GM21528 (cell line): ENCODE measurements around the gene TRIO.
"Not testable (repeated sequence)": the region's sequence is repeated elsewhere in the genome, so short reads cannot be mapped to it uniquely, and the experiment has no call there.

Experiments
- ATAC-seq: cut with Tn5 transposase; IDR thresholded peaks from one replicate; pipeline ENCODE4 v1.9.1; 2021; ENCODE audit warnings: mild to moderate bottlenecking, moderate library complexity; ENCODE audit not compliant: unreplicated experiment, low FRiP score

The TRIO gene

DNA sequence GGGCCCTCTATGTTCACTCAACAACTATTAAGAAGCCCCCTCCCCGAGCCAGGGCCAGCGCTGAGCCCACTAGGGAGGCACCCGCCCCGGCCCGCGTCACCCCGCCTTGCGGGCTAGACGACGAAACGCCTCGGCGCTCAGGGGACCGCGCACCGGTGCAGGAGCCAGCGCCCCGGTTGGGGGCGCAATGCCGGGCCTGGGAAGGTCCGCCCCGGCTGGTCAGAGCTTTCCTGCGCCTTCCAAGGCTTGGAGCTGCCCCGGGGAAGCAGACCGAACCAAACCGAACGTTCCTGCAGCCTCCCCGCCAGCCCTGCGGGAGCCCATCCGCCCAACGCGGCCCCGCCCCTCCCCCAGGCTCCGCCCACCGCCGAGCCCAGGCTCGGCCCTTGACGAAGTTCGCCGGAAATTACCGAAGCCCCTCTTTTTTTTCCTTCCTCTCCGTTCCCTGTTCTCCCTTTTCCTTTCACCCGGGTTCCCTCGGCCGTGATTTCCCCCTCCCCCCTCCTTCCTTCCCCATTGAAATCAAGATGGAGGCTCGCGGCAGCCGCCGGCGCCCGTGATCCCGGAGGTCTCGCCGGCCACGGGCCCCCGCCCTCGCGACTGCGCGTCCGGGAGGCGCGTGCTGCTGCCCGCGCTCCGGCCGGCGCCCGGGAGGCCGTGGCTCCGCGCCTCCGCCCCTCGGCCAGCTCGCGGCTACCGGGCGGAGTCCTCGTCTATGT lies at the start of gene TRIO:
TSS of gene TRIO (plus strand) at position 516 of the 719 bp plus-strand sequence. CDS start 384 bp downstream, outside the sequence.
- ATAC-seq: peak; percentile 49

DNA sequence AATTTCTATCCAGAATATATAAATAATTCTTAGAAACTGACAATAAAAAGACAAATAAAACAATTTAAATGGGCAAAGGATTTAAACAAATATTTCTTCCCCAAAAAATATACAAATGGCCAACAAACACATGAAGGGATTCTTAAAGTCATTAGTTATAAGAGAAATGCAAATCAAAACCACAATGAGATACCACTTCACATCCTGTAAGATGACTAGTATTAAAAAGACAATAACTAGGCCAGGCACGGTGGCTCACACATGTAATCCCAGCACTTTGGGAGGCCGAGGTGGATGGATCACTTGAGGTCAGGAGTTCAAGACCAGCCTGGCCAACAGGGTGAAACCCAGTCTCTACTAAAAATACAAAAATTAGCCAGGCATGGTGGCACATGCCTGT lies 45.8 kb upstream of the TRIO start:
- not testable (repeated sequence) for ATAC-seq

DNA sequence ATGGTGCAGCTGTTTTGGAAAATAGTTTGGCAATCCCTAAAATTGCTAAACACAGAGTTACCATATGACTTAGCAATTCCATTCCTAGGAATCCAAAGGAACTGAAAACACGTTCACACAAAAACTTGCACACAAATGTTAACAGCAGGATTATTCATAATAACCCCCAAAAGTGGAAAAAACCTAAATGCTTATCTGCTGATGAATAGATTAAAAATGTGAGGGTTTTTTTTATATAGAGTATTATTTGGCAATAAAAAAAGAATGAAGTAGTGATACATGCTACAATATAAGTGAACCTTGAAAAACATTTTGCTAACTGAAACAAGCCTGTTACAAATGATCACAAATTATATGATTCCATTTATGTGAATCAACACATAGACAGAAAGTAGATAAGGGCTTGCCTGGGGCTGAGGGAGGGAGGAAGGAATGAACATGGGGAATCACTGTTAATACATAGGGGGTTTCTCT lies 45.1 kb upstream of the TRIO start:
- ATAC-seq: no peak

DNA sequence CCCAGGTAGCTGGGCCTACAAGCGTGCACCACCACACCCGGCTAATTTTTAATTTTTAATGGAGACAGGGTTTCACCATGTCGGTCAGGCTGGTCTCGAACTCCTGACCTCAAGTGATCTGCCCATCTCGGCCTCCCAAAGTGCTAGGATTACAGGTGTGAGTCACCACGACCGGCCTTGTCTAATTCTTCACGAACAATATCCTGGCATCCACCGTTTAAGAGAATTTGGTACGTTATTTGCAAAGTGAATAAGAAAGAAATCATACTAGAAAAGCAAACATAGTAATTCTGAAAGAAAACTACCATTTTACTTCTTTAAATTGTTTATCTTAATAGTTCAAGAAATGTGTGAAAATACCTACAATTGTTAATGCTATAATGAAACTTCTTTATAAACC lies 42.9 kb upstream of the TRIO start:
- ATAC-seq: no peak

DNA sequence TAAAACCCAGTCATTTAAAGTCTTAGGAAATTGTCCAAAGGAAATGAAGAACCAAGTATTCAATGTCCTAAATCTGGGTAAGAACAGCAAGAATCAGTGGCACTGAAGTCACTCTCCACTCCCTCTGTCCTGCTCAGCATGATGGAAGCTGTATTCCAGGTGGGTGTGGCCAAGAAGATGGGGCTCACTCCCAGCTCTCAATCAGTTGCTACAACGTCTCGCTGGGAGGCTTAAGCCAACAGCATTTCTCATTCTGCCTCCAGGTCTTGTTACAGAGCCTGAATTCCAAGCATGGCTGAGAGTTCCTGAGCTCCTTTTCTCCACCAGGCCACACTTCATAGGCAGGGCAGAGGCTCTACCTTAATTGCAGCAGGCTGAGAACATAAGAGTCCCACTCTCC lies 41.2 kb upstream of the TRIO start:
- no peak for ATAC-seq

DNA sequence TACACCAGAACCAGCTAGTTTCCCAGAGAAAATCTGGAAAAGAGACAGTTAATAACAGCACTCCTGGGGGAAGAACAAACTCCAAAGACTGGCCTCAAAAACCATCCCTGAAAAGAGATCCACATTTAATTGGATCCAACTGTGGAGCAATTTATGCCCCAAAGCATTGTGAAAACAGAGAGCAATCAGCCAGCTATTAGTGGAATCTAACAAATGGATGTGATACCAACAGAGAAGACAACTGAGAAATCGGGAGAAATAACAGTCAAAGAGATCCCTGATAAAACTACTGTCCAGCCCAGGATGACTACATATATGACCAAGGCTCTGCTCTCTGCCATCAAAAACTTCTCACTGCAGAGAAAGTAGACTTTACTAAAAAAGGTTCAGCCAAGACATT lies 40.5 kb upstream of the TRIO start:
- no peak for ATAC-seq

DNA sequence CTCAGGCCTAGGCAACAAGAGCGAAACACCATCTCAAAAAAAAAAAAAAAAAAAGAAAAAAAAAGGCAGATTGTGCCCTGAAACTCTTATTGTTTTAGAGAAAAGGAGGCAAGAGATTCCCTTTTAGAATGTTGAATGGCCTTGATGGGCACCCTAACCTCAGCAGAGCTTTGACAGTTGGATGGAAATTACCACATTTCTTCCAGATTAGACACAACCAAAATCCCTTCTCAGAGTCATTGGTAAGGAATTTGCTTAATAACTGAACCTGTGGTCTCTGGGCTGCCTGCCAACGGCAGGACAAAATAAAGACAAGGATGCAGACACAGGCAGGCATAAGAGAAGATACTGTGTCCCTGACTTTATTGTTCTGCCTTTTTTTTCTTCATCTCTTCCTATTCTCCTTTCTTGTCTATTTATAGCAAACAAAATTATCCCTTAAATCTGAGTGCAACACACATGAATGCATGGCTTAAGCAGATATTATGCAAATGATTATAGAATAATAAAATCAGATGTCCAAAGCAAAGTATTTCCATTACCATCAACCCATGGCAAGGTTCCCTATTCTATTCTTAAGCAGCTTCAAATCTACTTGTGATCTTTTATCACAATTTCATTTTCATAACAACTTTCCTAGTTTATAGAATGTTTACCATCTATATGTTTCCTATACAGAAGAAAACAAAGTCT lies 37.3 kb upstream of the TRIO start:
- no peak for ATAC-seq

DNA sequence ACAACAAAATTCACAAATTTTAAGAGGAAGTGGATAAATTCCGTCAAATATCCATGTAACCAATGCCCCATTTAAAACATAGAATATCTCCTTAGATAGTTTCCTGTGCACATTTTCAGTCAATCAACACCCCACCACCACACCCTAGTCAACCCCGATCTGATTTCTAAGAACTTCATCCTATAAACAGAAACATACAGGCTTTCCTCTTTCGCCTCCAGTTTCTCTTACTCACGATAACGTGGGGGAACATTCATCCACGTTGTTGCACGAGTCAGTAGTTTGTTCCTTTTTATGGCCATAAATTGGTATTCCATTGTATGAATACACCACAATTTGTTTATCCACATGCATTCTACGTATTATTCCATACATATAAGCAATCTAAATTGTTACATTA lies 35.6 kb upstream of the TRIO start:
- no peak for ATAC-seq

DNA sequence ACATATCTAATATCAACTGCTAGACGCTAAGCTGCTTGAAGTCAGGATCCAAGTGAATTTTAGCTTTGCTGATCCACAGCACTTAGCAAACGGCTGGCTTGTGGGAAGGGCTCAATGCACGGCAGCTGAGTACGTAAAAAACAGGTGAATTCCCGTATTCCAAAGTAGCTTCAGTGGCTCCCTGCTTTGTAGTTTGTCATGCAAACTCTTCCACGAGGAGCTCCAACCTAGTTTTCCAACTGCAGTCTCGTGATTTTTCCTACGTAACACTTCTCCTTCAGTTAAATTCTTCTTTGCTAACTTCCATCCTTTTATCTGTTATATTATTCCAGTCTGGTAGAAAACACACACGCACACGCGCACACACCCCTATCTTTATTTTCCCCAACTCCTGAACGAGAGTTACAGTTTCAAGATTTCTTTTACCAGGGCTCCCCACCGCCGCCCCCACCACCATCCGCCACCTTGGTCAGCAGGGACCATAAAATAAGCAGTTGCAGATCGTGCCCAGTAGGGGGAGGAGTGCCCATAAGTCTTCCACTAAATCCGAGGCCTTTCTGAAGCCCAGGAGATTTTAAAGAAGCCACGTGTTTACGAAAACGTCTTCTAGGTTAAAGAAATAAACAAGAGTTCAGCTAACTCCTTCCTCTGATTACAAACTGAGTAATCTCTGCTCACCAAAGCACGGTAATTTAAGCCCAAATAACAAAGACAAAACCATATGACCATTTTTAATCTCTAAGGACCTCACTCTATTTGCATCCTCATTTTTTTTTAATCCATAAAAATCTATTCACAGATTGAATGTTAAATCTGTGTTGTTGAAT lies 34.8 kb upstream of the TRIO start:
- ATAC-seq: peak; percentile 65

DNA sequence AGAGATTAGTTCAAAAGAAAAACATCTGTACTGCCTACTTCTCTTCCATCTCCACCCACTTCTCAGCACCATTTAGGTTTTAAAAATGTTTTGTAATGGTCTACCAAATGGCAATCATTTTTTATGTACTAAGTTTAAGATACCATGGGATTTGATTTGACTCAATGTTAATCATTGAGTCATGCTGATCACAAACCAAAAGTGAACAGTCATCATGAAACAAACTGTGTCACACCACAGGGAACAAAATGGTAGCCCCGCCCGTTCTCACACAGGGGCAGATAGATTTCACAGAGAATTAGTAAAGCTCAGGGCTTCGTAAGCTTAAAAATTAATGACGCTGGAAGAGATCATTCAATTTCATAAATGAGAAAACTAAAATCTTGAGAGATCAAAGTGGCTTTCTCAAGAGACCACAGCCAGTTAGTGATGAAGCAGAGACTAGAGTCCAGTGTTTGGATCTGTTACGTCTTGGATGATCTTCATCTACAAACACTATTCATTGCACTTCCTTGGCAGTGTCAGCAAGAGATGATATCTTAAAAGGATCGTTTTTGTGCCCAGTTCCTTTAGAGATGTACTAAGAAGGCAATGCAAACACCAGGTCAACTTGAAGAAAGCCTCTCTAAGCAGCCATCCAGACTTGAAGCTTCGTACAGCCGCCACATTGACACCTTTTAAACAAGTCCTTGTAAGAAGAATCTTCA lies 33.9 kb upstream of the TRIO start:
- ATAC-seq: peak; percentile 88

DNA sequence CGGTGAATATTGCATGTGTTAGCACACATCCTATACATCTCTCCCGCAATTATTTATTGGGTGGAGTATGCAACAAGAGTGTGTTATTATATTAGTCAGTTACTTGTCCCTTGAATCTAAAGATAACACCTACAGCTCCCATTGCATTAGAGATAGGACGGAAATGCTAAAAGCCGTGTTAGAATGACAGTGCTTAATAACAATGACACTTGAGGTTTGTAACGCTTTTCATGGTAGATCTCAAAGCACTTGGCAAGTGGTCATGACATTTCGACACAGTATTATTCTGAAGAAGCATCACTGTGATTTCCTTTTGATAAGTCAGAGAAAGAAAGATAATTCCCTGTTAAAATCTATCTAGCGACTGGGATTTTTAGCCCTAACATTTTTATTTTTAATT lies 33.4 kb upstream of the TRIO start:
- ATAC-seq: no peak

DNA sequence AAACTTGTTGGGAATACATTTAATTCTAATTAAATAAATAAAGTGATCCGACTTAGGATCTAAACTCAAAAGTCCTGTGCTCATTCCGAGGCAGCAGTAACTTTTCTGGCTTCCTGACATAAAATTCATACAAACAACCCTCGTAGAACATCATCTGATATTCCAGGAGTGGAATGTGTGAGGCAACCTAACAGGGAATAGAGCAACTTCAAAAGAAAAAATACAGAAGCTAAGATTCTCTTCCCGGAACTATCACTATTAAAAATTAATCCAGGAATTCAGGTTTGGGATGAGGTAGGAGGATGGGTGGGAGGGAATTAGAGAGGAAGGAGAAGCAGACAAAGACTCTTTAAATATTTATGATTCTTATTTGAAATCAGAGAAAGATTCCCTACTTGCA lies 32.9 kb upstream of the TRIO start:
- no peak for ATAC-seq

DNA sequence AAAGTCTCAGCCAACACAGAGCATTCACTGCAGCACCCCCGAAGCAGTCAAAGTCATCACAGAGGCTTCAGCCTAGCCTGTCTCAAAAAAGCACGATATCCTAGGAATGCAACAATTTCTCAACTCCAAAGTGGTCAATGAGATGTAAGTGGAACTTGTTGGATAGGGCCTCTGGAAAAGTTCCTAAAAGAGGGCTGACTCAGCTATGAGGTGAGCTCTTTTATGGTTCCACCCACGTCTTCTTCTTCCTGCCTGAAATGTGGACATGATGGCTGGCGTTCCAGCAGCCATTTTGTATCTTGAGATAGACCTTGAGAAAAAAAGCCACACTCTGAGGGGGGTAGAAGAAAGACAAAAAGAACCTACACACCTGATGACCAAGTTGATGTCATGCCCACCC lies 32.5 kb upstream of the TRIO start:
- ATAC-seq: no peak

DNA sequence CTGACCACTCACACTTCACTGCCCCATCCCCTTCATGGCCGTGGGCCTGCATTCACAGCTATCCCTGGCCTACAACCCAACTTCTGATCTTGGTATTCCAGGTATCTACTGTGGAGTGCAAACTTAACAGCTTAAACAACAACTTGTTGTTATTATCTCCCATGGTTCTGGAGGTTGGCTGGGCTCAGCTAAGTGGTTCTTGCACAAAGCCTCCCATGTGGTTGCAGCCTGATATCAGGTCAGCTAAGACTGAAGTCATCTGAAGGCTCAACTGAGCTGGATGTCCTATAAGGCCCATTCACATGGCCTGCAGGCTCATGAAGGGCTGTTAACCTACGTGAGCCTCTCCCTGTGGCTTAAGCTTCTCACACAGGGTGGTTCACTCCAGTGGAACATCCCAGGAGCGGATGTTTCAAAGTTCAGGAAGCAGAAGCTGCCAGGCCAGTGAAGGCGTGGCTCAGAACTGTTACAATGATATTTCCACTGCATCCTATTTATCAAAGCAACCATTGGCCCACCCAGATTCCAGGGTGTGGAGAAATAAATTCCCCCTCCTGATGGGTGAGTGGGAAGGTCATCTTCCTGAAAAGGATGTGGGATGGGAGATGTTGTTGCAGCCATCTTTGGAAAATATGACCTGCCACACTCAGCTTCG lies 30.0 kb upstream of the TRIO start:
- no peak for ATAC-seq

DNA sequence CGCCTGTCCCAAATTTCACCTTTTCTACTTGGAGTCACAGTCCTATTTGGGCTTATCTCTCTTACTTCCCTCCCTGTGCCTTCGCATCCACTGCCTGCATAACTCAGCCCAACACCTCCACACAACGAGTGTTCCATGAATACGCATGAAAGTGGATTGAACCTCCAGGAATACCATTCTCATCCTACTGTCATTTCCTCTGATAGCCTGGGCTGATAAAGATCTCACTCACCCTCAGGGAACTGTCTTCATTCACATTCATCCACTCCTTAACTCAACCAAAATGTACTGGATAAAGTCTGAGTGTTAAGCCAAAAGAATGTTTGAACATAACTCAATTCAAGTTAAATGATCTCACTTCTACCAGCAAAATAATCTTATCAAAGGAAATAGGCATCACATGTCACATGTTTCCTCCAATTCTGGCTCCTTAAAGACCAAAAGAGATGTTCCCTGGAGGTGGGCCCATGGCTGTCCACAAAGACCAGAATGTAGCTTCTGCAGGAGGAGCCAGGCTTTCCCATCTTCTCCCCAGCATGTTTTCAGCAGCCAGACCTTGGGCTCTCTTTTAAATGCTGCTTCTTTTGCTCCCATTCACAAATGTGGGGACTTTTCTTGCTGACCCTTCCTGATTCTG lies 28.4 kb upstream of the TRIO start:
- ATAC-seq: no peak

DNA sequence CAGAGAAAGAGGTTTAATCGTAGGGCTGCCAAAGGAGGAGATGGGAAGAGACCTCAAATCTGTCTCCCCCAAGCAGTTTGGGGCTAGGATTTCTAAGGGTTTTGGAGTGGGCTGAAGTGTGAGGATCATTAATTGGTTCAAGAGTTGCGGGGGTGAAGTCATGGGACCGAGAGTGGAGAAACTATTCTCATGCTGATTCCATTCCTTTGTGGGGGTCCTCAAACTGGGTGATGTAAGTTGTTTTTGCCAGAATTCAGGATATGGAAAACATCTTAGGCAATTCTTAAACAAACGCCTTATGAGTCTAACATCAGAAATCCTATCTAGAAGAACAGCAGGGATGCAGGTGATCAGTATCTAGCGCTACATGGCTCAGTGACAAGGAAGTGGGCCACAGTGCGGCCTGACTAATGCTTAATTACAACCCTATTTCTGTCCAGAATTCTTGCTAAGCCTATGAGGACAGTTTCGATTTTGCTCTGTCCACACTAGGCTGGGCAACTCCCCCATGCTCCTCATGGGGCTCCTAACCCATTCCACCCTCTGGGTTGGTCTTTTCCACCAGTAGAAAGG lies 27.7 kb upstream of the TRIO start:
- ATAC-seq: no peak

DNA sequence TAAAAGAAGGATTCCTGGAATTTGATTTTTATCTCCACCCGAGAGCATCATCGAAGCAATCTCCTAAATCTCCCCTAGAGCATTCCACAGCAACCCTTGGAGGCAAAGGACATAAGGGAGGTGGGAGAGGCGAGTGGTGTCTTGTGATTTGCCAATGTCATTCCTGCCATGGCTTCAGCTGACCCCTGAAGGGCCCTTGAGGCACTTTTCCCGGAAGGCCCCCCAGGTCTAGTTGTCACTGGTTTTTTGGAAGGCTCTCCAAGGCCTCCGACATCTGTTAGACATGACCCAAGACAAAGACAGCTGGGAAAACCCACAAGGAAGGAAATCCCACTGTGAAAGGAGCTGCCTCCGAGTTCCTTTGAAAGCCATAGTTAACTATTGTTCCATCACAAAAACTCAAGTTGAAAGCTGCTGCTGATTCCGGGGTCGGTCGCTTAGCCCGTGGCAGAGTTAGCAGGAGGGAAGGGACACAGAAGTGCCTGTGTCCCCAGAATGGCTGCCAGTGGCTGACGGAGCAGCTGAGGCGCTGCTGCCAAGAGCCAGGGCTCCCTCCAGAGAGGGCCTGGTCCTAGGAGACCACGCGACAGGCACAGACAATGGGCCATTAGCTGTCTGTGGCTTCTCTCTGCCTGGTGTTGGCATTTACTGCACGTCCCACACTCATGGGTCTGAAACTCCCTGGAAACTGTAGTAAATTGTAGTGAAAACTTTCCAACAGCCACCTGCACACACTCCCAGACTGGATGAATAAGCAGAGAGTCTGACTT lies 24.4 kb upstream of the TRIO start:
- ATAC-seq: no peak

DNA sequence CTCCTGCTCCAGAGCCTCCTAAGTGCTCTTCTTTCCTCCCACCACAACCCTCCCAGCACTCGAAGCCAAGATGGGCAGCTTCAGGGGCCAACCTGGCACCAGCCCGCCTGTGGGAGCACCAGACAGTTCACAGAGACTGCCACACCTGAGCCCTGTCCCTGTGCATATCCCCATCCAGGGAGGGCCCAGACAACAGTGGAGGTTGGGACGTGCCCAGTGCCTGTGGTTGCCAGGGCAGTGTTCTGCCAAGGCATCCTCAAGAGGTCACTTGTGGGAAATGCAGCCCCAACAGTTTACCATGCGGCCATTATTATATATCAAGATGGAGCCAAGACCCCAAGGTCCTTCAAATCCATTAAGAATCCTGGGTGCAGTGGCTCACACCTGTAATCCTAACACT lies 23.0 kb upstream of the TRIO start:
- ATAC-seq: no peak

DNA sequence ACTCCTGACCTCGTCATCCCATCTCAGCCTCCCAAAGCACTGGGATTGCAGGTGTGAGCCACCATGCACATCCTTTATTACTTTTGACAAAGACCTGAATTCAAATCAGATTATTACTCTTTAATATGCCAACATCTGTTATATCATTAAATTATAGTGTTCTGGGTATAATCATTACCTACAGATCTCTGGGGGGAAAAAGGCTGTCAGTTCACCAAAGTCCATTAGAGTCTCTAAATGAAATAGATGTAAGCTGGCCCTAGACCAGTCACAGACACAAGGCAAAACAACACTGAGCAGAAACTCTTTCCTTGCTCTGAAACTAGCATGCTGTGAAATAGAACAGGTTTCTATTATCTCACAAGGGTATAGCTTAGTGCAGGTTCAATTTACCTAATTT lies 21.6 kb upstream of the TRIO start:
- no peak for ATAC-seq
